NCI-H1436 (cell line): ENCODE measurements around the gene MYRIP.
"Not testable (repeated sequence)": the region's sequence is repeated elsewhere in the genome, so short reads cannot be mapped to it uniquely, and the experiment has no call there.

Experiments
- DNase-seq: peaks from one replicate; lab custom pipeline; 2025; lab: John Stamatoyannopoulos, UW

Gene MYRIP

DNA sequence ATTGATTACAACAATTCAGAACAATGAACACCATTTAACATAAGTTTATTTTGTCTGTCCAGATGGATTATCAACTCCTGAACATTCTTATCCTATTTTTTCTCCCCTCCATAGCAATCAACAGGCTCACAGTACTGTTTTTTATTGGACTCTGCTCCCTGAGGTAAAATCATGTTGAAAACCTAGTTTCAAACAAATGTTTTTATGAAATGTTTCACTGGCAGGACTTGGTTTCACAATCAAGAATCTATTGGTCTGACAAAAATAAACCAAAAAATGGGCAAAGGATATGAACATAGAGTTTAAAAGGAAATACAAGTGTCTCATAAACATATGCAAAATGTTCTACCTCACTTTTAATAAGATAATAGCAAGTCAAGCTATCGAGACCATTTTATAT, 2.6 kb upstream of the MYRIP start:
- DNase-seq, result no peak

DNA sequence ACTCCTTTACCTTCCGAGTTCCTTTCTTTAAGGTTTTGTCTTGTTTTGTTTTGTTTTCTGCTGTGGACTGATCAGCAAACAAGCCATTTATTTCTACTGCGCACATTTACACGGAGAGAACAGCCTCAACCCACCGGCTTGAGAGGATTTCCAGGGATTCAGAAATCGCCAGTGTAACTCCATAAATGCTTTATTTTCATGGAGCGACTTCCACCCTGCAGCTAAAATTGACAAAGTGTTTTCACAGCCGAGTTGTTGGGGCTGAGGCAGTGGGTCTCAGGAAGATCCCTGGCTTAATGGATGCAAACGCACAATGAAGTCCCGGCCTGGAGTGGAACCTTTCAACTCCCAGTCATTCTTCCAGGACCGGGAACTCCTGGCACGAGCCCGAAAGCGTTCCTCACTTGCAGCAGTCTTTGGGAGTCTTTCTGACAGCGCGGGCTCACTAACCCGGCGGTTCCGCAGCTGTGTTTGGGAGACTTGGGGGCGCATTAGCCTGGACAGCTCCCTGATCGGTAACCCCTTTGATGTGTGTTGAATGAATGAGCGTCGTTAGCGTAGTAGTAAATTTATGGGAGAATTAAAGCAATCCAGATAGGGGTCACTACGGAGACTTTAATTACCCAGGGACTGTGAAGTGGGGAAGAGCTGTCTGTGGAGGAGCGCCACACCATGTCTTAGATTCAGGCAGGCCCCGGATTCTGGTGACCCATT, 785 bp upstream of the MYRIP start:
- no peak for DNase-seq

DNA sequence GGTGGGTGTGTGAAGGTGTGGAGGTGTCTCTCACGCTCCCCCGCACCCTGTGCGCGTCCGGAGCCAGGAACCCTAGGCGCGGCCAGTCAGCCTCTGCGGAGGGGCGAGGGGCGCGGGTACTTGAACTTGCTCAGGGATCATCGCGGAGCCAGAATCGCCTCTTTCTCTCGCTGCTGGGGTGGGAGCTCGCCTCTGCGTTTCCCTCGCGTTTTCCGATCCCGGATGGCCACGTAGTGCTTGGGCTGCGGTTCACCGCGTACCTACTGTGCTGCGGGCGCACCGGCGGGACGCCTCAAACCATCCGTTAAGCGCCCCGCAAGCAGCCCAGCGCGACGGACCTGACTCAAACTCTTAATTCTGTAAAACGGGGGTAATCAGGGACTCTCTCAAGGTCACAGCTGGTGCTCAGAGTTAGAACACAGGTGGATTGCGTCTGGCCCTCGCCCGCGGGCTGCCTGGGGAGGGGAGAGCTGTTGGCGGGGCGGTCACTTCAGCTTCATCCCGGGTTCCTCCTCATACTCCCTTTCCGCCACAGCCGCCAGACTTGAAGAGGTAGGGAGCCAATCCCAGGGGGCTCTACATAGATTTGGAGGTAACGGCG, 686 bp downstream of the MYRIP start:
- DNase-seq, result no peak

DNA sequence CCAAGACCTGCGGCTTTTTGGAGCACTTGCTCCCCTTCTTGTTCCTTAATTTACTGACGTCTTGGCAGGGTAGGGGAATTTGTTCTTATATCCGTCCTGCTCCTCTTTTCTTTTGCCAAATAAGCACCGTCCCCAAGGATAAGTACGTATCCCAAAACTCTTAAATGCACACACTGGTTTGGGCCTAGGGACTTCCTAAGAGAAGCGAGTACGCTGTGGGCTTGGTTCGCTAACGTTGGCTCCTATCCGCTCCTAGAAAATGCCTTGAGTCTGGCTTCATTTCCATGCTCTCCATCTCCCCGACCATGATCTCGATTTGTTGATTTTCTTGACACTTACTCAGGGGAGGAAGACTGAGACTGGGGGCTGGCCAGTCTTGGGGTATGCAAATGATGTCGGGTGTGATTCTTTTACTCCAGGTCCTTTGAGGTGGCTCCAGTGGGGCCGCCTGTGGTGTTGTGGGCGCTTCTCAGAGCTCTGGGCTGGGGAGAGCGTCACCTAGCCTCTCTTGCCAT, 1.3 kb downstream of the MYRIP start:
- DNase-seq, result no peak

DNA sequence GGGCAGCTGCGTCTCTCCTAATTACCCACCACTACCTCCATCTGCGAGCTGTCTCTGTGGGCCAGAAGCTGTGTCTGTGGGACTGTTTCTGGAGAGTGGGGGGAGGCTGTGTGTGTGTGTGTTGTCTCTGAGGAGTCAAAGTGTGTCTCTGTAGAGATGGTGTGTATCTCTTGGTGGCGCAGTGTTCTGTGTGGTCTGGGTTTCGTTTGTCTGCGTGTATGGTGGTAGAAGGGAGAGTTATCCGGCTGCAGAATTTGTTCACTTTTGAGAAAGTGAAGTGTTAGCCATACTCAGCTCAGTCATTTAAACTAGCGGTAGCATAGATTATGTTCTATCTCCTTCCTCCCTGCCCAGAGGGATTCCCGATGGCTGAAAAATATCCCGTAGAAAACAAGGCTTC, 2.2 kb downstream of the MYRIP start:
- DNase-seq, result no peak

DNA sequence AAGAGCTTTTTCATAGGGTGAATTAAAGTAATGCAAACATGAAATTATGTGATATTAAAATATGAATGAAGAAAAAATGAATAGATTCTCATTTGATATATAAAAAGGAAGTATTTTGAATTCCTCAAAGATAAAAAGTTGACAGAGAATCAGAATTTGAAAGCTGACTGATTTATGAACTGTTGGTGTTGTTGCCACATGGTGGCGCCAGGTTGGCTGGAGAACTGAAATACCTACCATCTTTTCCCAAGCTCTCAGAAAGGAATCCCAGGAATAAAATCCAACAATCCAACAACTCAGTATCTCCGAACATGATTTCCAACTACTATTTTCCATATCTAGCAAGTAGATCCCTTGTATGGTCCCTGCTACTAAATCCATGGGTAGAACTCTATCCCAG, 3.1 kb downstream of the MYRIP start:
- no peak for DNase-seq

DNA sequence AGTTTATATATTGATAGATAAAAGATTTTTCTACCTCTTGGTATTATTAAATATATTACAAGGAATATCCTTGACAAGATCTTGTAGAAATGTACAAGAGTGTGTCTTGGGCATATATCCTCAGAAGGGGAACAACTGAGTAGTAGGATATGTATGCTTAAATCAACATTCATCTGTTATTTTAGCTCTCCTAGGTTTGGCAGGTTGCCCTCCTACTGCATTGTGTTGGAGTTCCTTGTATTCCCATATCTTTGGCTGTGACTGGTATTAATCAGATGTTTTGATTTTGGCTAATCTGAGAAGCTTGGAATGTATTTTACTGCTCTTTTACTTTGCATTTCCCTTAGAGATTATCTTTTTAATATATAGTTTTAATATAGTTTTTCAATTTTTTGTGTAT, 4.6 kb downstream of the MYRIP start:
- no peak for DNase-seq

DNA sequence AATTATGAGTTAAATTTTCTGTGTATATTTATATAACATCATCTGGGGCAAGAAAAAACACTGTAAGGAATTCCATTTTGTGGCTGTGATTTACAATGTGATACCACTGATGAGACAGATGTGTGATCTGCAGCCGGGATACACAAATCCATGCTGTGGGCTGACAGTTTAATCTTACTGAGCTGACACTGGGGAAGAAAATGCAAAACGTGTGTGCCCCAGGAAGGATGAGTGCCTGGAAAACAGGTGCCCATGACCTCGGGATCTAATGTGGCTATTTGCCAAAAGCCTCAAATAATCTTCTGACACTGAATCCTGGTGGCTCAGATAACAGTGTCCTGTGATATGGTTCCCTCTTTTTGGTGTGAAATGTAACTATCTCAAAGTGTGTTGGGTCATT, 10.5 kb downstream of the MYRIP start:
- DNase-seq, result no peak

DNA sequence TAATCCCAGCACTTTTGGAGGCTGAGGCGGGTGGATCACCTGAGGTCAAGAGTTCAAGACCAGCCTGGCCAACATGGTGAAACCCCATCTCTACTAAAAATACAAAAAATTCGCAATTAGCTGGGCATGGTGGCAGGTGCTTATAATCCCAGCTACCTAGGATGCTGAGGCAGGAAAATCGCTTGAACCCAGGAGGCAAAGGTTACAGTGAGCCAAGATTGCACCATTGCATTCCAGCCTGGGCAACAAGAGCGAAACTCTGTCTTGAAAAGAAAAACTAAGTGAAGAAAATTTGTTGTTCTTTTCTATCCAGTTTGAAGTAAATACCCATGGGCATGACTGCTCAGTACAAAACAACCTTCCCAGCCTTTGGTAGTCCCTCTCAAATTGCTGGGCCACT, 24.4 kb downstream of the MYRIP start:
- DNase-seq, result not testable (repeated sequence)

DNA sequence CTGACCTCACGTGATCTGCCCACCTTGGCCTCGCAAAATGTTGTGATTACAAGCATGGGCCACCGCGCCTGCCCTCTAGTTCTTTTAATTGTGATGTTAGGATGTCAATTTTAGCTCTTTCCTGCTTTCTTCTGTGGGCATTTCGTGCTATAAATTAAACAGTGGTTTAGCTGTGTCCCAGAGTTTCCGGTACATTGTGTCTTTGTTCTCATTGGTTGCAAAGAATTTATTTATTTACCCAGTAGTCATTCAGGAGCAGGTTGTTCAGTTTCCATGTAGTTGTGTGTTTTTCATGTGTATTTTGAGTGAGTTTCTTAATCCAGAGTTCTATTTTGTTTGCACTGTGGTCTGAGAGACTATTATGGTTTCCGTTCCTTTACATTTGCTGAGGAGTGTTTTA, 30.1 kb downstream of the MYRIP start:
- DNase-seq, result no peak

DNA sequence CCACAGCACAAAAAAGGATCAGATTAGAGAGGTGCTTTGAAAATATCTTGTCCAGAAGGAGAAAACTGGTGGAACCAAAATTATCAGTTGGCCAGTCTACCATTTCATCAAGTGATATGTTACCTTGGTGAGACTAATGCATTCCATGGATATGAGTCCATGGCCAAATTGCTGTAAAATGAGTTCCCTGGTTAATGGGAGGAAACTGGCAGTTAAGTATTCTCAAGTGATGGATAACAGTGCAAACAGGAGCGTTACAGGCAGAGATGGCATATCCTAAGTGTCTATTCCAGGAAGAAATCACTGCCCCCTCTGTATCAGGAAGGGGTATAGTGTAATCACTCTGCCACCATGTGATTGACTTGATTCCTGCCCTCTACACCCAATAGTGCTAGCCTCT, 34.0 kb downstream of the MYRIP start:
- DNase-seq, result no peak

DNA sequence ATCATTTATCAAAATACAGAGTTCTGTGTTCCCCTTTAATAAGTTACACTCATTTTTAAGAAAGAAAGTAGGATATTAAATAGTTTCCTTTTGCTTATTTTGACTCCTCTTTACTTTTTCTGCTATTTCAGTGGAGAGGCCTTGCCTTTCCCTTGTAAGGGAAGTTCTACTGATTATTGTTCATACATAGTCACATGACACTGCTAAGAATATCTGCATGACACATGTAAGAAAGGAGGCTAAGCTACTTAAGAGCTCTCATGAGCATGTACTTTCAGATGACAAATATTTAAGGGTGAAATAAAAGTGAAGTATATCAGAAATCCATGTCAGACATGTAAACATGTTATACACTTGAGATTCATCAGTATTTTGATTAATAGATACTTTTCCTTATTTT, 39.0 kb downstream of the MYRIP start:
- DNase-seq, result no peak

DNA sequence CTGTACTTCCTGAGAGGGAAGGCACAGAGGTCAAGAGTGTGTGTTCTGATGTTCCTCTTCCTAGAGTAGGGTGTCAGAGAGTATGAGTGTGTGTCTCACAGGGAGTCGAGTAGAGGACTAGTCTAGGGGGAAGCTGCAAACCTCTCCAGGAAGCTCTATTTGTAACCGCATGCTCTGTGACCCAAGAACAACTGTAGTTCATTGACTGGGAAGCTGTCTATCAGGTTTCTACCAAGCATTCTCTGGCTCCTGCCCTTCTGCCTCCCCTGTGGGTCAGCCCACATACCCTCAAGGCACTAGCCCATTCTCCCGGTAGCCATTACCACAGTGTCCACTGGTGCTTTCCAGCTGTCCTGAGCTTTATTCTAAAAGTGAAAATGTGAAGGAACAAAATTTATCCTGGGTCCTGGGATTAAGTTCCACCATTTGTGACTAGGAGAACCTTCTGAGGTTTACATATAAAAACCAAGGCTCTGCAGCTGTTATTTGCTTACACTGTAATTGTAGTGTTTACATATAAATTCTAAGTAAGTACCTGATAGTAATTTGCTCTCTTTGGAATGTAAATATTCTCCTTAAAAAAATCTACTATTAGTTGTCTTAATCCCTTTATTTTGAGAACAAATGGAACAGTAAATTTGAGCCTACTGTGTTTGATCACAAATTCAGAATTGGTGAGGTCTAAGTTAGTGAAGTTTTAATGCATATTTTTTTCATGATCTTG, 40.7 kb downstream of the MYRIP start:
- DNase-seq, result no peak

DNA sequence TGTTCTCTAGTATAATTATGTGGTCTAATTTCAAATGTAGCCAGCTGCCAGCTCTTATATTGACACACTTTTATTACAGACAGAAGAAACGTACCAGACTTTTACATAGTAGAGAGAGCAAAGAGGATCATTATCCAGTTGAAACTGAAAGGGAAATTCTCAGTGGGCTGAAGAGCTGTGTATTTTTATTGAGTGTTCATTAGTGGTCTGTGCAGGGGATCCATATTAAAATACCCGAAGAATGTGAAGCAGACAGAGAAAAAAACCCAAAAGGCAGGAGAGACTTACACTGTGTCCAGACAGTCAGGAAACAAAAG, 41.3 kb downstream of the MYRIP start:
- DNase-seq, result peak; percentile 10

DNA sequence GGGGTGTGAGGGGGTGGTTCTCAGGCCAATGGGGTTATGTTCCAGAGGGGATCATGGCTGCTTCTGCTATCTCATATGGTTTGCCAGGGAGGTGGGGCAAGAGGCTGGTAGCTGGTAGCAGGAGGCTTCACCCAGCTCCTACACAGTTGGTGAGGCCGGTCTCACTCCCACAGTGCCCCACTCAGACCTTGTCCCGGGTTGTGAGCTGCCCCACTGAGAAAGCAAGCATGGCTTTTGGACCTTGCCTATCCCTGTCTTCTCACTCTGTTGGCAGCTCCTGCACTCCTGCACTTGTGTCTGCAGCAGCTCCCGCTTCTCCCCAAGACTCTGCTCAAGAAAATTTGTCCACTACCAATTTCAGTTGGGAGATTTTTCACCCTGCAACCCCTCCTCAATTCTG, 46.1 kb downstream of the MYRIP start:
- no peak for DNase-seq

DNA sequence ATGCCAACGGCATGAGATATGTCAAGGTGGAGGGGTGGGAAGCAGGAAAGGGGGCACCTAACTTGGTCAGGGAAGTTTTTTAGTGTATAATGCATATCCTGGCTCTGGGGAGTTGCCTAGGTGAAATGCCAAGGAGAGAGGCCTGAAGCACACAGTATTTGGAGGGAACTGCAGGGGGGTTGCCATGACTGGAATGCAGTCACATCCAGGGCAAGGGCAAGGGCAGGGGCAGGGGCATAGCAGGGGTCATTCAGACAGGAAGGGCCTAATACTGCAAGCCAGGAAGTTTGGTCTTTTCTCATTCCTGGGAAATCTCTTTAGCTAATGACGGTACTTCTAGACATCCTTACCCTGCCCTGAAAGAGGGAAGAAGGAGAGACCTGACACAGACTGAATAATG, 60.5 kb downstream of the MYRIP start:
- DNase-seq, result no peak

DNA sequence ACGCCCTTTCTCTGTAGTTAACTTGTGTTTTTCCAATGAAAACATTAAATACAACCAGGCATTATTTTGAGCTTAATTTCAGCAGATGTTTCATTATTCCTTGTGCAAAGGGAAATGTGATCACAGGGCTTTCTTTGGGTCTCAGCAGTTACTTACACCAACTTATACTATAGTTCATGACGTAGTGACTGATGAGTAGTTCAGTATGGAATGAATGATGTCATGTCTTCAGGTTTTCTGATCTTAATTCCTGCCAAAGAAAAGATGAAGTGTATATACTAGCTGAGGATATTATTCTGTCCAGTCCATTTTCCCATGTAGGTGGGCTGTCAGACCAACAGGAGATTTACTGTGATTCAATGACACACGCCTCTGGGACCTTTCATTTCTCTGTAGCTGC, 61.3 kb downstream of the MYRIP start:
- DNase-seq, result no peak

DNA sequence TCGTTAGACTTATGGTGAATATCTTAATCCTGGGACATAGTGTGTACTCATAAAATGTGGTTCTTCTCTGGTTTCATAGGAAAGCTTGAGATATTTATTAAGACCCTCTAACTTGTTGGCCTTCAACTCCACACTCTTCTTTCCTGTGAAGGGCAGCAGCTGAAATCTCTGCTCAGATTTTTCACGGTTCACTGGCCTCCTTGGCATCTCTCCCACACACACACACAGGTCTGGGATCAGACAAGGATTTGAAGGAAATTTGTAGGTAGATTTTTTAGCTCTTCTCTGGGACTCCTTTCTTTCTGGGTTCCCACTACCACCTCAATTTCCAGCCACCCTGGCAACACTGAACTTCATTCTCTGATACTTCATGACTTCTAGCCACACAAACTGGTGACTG, 70.2 kb downstream of the MYRIP start:
- no peak for DNase-seq

DNA sequence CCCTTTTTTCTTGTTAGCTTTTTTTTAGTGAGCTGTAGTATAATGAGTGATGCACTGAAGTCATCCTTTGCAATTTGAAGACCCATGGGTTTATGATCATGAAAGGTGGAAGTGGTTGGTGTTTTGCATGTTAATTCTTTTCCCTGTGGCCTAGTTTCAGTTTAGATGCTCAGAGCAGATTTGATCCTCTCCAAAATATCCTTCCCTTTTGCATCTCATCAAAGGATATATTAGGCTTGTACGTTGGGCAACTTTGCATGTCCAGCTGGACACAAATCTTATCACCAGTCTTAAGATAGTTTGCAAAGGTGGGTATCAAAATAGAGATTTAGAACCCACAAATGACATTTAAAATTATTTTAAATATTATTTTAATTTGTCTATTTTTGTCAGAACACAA, 72.7 kb downstream of the MYRIP start:
- no peak for DNase-seq

DNA sequence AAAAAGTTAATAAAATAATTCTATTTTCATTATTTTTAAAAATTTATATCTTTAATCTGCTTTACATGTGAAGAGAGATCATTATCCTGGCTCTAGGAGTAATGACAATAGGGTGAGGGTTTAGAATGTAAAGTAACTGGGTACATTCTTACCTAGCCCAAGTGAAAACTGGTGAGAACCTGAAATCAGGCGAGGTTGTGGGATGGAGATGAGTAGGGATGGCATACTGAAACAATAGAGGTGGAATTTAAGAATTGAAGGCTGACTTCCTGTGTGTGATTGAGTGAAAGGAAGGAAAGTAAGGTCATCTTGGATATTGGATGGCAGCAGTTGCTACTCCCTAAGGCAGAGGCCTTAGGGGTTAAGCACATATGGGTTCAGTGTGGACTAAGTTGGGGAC, 82.7 kb downstream of the MYRIP start:
- DNase-seq, result no peak

DNA sequence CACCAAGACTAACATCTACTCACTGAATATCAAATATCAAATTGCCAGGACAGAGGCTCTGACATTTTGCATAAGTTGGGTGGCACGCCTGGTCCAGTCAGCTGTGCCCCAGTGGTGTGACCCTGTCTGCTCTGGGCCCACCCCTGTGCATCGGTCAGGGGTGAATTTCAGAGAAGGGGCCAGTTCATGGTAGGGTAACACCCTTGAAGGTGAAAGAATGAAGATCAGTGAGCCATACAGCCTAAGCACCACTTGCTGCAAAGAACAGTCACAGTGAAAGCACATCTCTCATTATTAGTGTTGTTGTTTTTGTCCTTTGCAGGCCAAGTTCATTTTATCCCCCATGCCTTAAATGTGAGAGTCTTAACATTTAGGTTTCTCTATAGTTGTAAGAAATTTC, 86.8 kb downstream of the MYRIP start:
- DNase-seq, result no peak

DNA sequence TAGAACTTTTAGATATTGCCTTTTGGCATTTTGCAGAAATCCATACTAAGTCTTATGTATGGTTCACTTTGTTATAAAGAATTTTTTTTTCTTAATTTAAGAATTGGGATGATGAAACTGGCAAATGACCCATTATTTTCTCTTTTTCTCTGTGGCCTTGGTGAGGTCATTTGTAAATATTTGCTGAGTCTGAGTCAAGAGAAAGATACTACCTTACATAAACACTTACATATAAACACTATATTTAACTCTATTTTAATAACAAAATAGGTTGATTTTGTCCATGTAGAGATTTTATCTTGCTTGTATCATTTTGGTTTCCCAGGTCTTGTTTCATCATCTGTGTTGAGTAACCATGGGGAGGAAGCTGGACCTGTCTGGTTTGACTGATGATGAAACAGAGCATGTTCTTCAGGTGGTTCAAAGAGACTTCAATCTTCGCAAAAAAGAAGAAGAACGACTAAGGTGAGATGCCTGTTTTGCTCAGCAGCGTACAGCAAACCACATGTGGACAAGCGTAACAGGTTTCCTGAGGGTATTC, 91.1 kb downstream of the MYRIP start:
- DNase-seq, result no peak

DNA sequence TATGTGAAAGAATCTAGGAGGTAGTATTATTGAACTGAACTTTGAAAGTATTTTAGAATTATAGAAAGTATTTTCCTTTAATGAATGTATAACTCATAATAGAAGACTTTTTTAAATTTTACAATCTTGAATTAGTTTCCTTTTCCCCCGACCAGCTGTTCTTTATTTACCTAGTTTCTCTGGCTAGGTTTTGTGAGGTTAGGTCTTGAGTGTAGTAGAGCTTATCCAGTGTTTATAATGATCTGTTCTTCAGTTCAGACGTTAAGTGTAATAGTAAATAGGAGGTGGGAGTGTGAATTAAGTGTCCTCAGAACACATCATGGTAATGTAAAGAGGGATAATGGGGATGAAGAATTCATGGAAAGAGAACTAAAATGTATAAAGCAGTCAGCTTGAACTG, 93.8 kb downstream of the MYRIP start:
- no peak for DNase-seq
